Trophoblast cell (in vitro differentiated cells and primary cell): Measurements from ENCODE around the gene P3H1.

Experiments
- DNase-seq, 2 donors: peaks; one replicate each; pipeline ENCODE4 v3.0.0-alpha.2; 2016
- H2AFZ ChIP-seq: 2 replicates; pipeline ENCODE4 v1.6.1; 2013; ENCODE audit warnings: low read length, moderate library complexity, mild to moderate bottlenecking; ENCODE audit not compliant: insufficient read depth, poor library complexity
- H2AK5ac ChIP-seq: 2 replicates; pipeline ENCODE4 v1.6.1; 2013; ENCODE audit warnings: mild to moderate bottlenecking, low read length
- H2BK120ac ChIP-seq: 2 replicates; pipeline ENCODE4 v1.6.1; 2013; ENCODE audit warnings: low read length, mild to moderate bottlenecking, moderate library complexity; ENCODE audit not compliant: insufficient read depth, poor library complexity
- H2BK12ac ChIP-seq: 2 replicates; pipeline ENCODE4 v1.6.1; 2013; ENCODE audit warnings: mild to moderate bottlenecking, low read length, moderate library complexity
- H2BK5ac ChIP-seq: 2 replicates; pipeline ENCODE4 v1.6.1; 2013; ENCODE audit warnings: low read length, low read depth, moderate library complexity, mild to moderate bottlenecking; ENCODE audit not compliant: poor library complexity
- H3K14ac ChIP-seq: 2 replicates; pipeline ENCODE4 v1.6.1; 2013; ENCODE audit warnings: mild to moderate bottlenecking, low read length
- H3K18ac ChIP-seq: 2 replicates; pipeline ENCODE4 v1.6.1; 2013; ENCODE audit warnings: mild to moderate bottlenecking, low read length
- H3K23ac ChIP-seq: 2 replicates; pipeline ENCODE4 v1.6.1; 2013; ENCODE audit warnings: low read length
- H3K27ac ChIP-seq: 2 replicates; pipeline ENCODE4 v1.5.1; 2013; ENCODE audit warnings: low read depth, mild to moderate bottlenecking, inconsistent platforms, low read length, moderate library complexity
- H3K27me3 ChIP-seq: 2 replicates; pipeline ENCODE4 v1.6.1; 2013; ENCODE audit warnings: inconsistent platforms, mild to moderate bottlenecking, low read length, moderate library complexity; ENCODE audit not compliant: insufficient read depth
- H3K36me3 ChIP-seq, 2 experiments: 1 replicate in 1 of 2; 2 replicates in 1 of 2; pipeline ENCODE4 v1.6.1; 2013; ENCODE audit warnings: low read length in 2 of 2, mild to moderate bottlenecking in 2 of 2, moderate library complexity in 1 of 2; ENCODE audit not compliant: insufficient read depth in 2 of 2, control insufficient read depth in 1 of 2
- H3K4ac ChIP-seq: 2 replicates; pipeline ENCODE4 v1.6.1; 2013; ENCODE audit warnings: low read depth, mild to moderate bottlenecking, low read length, moderate library complexity
- H3K4me1 ChIP-seq, 2 experiments: 1 replicate in 1 of 2; 2 replicates in 1 of 2; pipeline ENCODE4 v1.6.1; 2013; ENCODE audit warnings: low read length in 2 of 2, mild to moderate bottlenecking in 2 of 2, moderate library complexity in 1 of 2; ENCODE audit not compliant: insufficient read depth in 2 of 2, control insufficient read depth in 1 of 2
- H3K4me2 ChIP-seq: 2 replicates; pipeline ENCODE4 v1.6.1; 2013; ENCODE audit warnings: inconsistent platforms, mild to moderate bottlenecking, low read length, moderate library complexity
- H3K4me3 ChIP-seq: 2 replicates; pipeline ENCODE4 v1.5.1; 2013; ENCODE audit warnings: mild to moderate bottlenecking, low read depth, low read length, inconsistent platforms
- H3K79me1 ChIP-seq: one replicate; pipeline ENCODE4 v1.6.1; 2013; ENCODE audit warnings: low read length
- H3K79me2 ChIP-seq: 2 replicates; pipeline ENCODE4 v1.6.1; 2013; ENCODE audit warnings: low read length, mild to moderate bottlenecking; ENCODE audit not compliant: control insufficient read depth, insufficient read depth, poor library complexity
- H3K9ac ChIP-seq: 2 replicates; pipeline ENCODE4 v1.6.1; 2013; ENCODE audit warnings: mild to moderate bottlenecking, low read length
- H3K9me3 ChIP-seq: 2 replicates; pipeline ENCODE4 v1.6.1; 2013; ENCODE audit warnings: low read depth, mild to moderate bottlenecking, control low read depth, inconsistent platforms, low read length; ENCODE audit not compliant: insufficient read depth
- H4K12ac ChIP-seq: 2 replicates; pipeline ENCODE4 v1.6.1; 2013; ENCODE audit warnings: low read depth, mild to moderate bottlenecking, low read length, moderate library complexity
- H4K8ac ChIP-seq: 2 replicates; pipeline ENCODE4 v1.6.1; 2013; ENCODE audit warnings: low read depth, mild to moderate bottlenecking, low read length, moderate library complexity
- H4K91ac ChIP-seq: one replicate; pipeline ENCODE4 v1.6.1; 2013; ENCODE audit warnings: low read depth, mild to moderate bottlenecking, low read length, moderate library complexity
- WGBS: extraction: QIAGEN DNeasy Blood & Tissue Kit; methylation state at CpG from one replicate; pipeline ENCODE4 v1.1.7; 2013; ENCODE audit warnings: missing lambda C conversion rate; ENCODE audit not compliant: insufficient read length, insufficient coverage; ENCODE audit errors: extremely low coverage; 5-methylcytosine and 5-hydroxymethylcytosine counted together

Gene P3H1

DNA sequence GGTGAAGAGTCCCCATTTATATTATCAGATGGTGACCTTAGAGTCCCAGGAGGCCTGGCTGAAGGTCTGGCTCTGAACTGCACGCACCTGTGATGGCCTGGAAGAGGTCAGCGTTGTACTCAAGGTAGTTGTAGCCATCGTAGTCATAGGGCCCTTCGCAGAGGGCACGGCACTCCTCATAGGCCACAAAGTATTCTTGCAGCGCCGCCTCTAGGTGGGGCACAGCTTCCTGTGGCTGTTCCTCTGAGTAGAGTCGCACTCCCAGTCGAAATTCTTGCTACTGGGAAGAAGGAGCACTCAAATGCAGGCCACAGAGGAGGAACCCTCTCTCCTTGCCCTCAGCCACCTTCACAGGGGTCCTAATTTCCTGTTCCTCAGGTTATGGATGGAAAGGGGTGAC is 7.7 kb downstream of the P3H1 start:
- no peaks in the 10 kb centered on the region for H3K4me1 ChIP-seq
- H4K8ac ChIP-seq = no peak overlapping the region
- H3K18ac ChIP-seq = no peak overlapping the region
- H3K23ac ChIP-seq = no peak overlapping the region
- no peak overlapping the region for H2AFZ ChIP-seq
- peaks cover 35 to 49% of the 10 kb centered on the region in 2 experiments for H3K36me3 ChIP-seq
- no peaks in the 10 kb centered on the region for H3K27me3 ChIP-seq
- no peak overlapping the region for H2BK12ac ChIP-seq
- no peaks in the 10 kb centered on the region for H3K79me2 ChIP-seq
- no peak overlapping the region for H2BK120ac ChIP-seq
- no peak overlapping the region for H3K9ac ChIP-seq
- H3K4ac ChIP-seq = no peak overlapping the region
- no CpG with 5 or more reads among the region's 9 CpGs for WGBS
- no peaks in the 10 kb centered on the region for H3K79me1 ChIP-seq
- no peak overlapping the region for H3K4me2 ChIP-seq
- H3K4me3 ChIP-seq = no peak overlapping the region
- no peak overlapping the region for H2AK5ac ChIP-seq
- no peak overlapping the region for H3K14ac ChIP-seq
- no peaks in the 10 kb centered on the region for H3K9me3 ChIP-seq
- no peak for DNase-seq
- H4K12ac ChIP-seq = no peak overlapping the region
- H2BK5ac ChIP-seq = no peak overlapping the region
- H4K91ac ChIP-seq = no peak overlapping the region
- no peak overlapping the region for H3K27ac ChIP-seq

GRCh38 chr1:42758641-42759040 is 8.2 kb downstream of the P3H1 start:
- Histone ChIP-seq H3K18ac (no peak overlapping the region), H3K9ac (no peak overlapping the region), H2BK5ac (no peak overlapping the region), H2BK120ac (no peak overlapping the region), H3K4me3 (no peak overlapping the region), H3K23ac (no peak overlapping the region), H3K79me2 (no peaks in the 10 kb centered on the region), H3K4me2 (no peak overlapping the region), H3K4ac (no peak overlapping the region), H3K36me3 (peaks cover 39 to 53% of the 10 kb centered on the region in 2 experiments), H2BK12ac (no peak overlapping the region), H3K9me3 (no peaks in the 10 kb centered on the region), H4K8ac (no peak overlapping the region), H2AK5ac (no peak overlapping the region), H3K27me3 (no peaks in the 10 kb centered on the region), H3K4me1 (no peaks in the 10 kb centered on the region), H4K12ac (no peak overlapping the region), H4K91ac (no peak overlapping the region), H3K14ac (no peak overlapping the region), H3K27ac (no peak overlapping the region), H2AFZ (no peak overlapping the region), H3K79me1 (no peaks in the 10 kb centered on the region)
- WGBS = no CpG with 5 or more reads among the region's 3 CpGs
- no peak for DNase-seq

DNA sequence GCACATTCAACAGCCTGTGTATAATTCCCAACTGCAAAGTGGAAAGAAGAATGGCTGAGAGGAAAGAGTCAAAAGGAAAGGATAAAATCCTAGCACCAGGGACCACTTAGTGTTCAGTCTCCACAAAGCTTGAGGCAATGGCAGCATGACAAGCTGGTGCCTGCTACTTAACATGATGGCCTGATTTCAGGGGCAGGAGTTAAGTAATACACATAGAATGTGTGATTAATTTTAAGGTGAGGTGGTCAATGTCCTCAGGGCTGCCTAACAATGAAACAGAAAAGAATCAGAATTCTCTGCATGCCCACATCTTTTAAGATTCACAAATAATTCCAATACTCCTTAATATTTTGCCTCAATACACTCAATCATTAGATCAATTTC is 8.9 kb downstream of the P3H1 start:
- Histone ChIP-seq H3K79me2 (no peaks in the 10 kb centered on the region), H2AFZ (no peak overlapping the region), H3K27me3 (no peaks in the 10 kb centered on the region), H3K36me3 (peaks cover 40 to 53% of the 10 kb centered on the region in 2 experiments), H3K23ac (no peak overlapping the region), H3K9me3 (no peaks in the 10 kb centered on the region), H3K27ac (no peak overlapping the region), H3K4me1 (no peaks in the 10 kb centered on the region), H3K18ac (no peak overlapping the region), H3K9ac (no peak overlapping the region), H3K4ac (no peak overlapping the region), H4K8ac (no peak overlapping the region), H3K4me2 (no peak overlapping the region), H2BK120ac (no peak overlapping the region), H4K91ac (no peak overlapping the region), H2AK5ac (no peak overlapping the region), H3K79me1 (no peaks in the 10 kb centered on the region), H3K14ac (no peak overlapping the region), H2BK5ac (no peak overlapping the region), H4K12ac (no peak overlapping the region), H3K4me3 (no peak overlapping the region), H2BK12ac (no peak overlapping the region)
- no peak for DNase-seq

DNA sequence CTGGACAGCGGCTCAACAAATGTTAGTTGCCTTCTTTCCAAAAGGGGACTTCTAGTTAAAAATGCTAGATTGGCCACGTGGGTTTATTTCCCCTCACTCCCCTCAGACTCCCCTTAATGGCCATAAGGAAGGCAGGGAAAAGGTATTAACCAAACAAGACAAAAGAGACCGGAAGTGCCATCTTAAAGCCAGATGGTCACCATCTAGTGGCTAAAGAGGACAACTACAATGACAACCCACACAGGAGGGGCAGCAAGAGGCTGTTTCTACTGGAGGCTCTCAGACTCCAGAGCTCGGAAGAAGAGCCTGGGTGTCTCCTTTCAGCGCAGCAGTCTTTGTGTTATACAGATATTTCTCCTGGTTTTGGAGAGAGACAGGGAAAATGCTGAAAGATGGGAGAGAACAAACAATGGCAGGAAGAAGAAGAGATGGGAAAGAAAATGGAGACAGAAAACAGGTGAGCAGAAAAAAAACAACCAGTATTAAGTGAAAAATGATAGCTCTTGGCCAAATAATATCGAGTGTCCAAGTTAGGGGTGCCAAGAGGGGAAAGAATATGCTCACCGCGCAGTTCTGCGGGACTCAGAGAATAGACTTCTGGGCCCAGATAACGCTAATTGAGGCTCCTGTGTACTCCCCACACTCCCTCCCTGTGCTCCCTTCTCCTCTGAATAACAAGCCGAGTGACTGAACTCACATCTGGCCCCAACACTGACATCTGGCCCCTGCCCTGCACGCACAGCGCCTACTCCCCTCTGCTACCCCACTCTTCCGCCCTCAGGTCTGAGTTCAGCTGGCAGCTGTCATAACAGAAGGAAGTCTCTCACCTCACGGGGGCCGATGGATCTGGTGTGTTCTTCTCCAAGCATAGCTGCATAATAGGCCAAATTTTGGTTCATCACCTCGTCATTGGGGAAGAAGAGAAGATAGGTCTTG is 9.6 kb downstream of the P3H1 start:
- H4K12ac ChIP-seq = peak overlapping the region; percentile 40
- peaks cover 2% of the 10 kb centered on the region for H3K9me3 ChIP-seq
- peak overlapping the region; percentile 13 for H4K91ac ChIP-seq
- no peaks in the 10 kb centered on the region for H3K79me1 ChIP-seq
- WGBS = no CpG with 5 or more reads among the region's 17 CpGs
- no peaks in the 10 kb centered on the region for H3K27me3 ChIP-seq
- H2BK5ac ChIP-seq = no peak overlapping the region
- H3K23ac ChIP-seq = no peak overlapping the region
- no peak overlapping the region for H3K27ac ChIP-seq
- no peak overlapping the region for H3K18ac ChIP-seq
- peak overlapping the region; percentile 23 for H2AFZ ChIP-seq
- no peak overlapping the region for H2BK120ac ChIP-seq
- peaks cover 40 to 56% of the 10 kb centered on the region in 2 experiments for H3K36me3 ChIP-seq
- H2AK5ac ChIP-seq = no peak overlapping the region
- H3K79me2 ChIP-seq = no peaks in the 10 kb centered on the region
- no peak overlapping the region for H3K4me2 ChIP-seq
- H3K4me3 ChIP-seq = no peak overlapping the region
- no peak overlapping the region for H3K9ac ChIP-seq
- peak in 1 of 2 donors; percentile 82 for DNase-seq
- H2BK12ac ChIP-seq = no peak overlapping the region
- H3K4me1 ChIP-seq = no peaks in the 10 kb centered on the region
- H4K8ac ChIP-seq = peak overlapping the region; percentile 37
- no peak overlapping the region for H3K14ac ChIP-seq
- H3K4ac ChIP-seq = no peak overlapping the region
